Right lobe of liver (tissue), 6 donors: ENCODE results near the gene MSTN. TPM values are rescaled to one million over a fixed set of nuclear protein-coding genes. Genes with fewer than 3 reads are reported as not detected.
A peak's percentile ranks its signal among the peaks of the same experiment; 100 is the strongest.

ENCODE experiments used
- ATAC-seq, 4 donors: fragments of 200-7000 bp; cut with Tn5 transposase; one replicate each; pipeline ENCODE4 v1.9.1; 2020; ENCODE audit warnings: mild to moderate bottlenecking in 4 of 4, moderate library complexity in 4 of 4
- DNase-seq, 3 donors: peaks; one replicate each; pipeline ENCODE4 v3.0.0-alpha.2; 2020
- H3K27ac ChIP-seq, 3 donors: fragments of 200-600 bp; one replicate each; pipeline ENCODE4 v1.8.0; 2022
- H3K27me3 ChIP-seq, 2 donors: fragments of 200-600 bp; one replicate each; pipeline ENCODE4 v1.8.0; 2022
- H3K36me3 ChIP-seq, 4 donors: fragments of 200-600 bp; sonication (generic) in 1 of 4; one replicate each; pipeline versions ENCODE4 v1.5.1 to v1.8.0; 2017 to 2022; ENCODE audit warnings: control low read depth in 1 of 4
- H3K4me1 ChIP-seq, 4 donors: fragments of 200-600 bp; sonication (generic) in 1 of 4; one replicate each; pipeline versions ENCODE4 v1.5.1 to v1.8.0; 2017 to 2022; ENCODE audit warnings: control low read depth in 1 of 4
- H3K4me3 ChIP-seq, 3 donors: fragments of 200-600 bp; one replicate each; pipeline ENCODE4 v1.8.0; 2022
- H3K9me3 ChIP-seq, 4 donors: fragments of 200-600 bp; sonication (generic) in 1 of 4; one replicate each; pipeline versions ENCODE4 v1.5.1 to v1.8.0; 2017 to 2022; ENCODE audit warnings: control low read depth in 1 of 4
- POLR2A ChIP-seq: fragments of 450-650 bp; IDR thresholded peaks from one replicate; pipeline ENCODE4 v1.6.1; 2017; ENCODE audit warnings: antibody characterized with exemption, mild to moderate bottlenecking
- WGBS: methylation state at CpG from one replicate; pipeline ENCODE4 v1.1.6; 2018; ENCODE audit warnings: low coverage, low lambda C conversion rate; ENCODE audit not compliant: insufficient coverage; ENCODE audit errors: missing lambda C conversion rate; 5-methylcytosine and 5-hydroxymethylcytosine counted together
- intact Hi-C, 2 donors: fragments of 100-400 bp; cut with DNase I; formaldehyde crosslinking; loops; one replicate each; pipeline versions ENCODE4 v1.11.2 to v1.14.1; 2022
- total RNA-seq, 6 experiments: library from RNA; depleted of rRNA in 2 of 6; stranded (reverse); fragments of >200 nt in 2 of 6; fragmentation: NEBNext Ultra II Directional in 3 of 6; extraction: Animal tissue kit (Norgen Biotek cat#: 25700) in 3 of 6; gene quantifications; one replicate each; pipeline versions ENCODE4 v1.1.0 to v1.2.4, GENCODE V29; 2016 to 2023
- TF ChIP-seq, protein P1 (sequence below), 4 donors: fragments of 200-600 bp in 3 of 4; fragments of 450-650 bp in 1 of 4; IDR thresholded peaks; one replicate each; pipeline versions ENCODE4 v1.5.1 to v1.8.0; 2016 to 2022; ENCODE audit warnings: antibody characterized with exemption in 4 of 4, mild to moderate bottlenecking in 2 of 4
- donor health status: DM: no; HTN: yes; CAD: no.
- donor health status: DM: no; HTN: no; CAD: no.
- donor health status: DM: no; HTN: no; CAD: no.
- donor health status: DM: no; HTN: yes; CAD: no.
- donor health status: DM: no; HTN: yes; CAD: no.

The MSTN gene
- total RNA-seq, 6 experiments from 2014 or later: not detected

DNA sequence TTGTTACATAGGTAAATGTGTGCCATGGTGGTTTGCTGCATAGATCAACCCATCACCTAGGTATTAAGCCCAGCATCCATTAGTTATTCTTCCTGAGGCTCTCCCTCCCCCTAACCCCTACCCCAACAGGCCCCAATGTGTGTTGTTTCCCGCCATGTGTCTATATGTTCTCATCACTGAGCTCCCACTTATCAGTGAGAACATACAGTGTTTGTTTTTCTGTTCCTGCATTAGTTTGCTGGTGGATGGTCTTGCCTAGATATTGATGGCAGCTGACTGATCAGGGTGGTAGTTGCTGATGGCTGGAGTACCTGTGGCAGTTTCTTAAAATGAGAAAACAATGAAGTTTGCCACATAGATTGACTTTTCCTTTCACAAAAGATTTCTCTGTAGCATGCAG lies 34.6 kb upstream of the MSTN start:
- 90% methylated on average over 1 of the region's 1 CpG for WGBS
- no peak overlapping the region for H3K27ac ChIP-seq
- DNase-seq: no peak
- intact Hi-C loops: no loop called here
- no peaks in the 10 kb centered on the region for H3K4me1 ChIP-seq
- H3K27me3 ChIP-seq: no peaks in the 10 kb centered on the region
- no peaks in the 10 kb centered on the region for H3K9me3 ChIP-seq
- H3K36me3 ChIP-seq: no peaks in the 10 kb centered on the region
- TF ChIP-seq, protein P1, sequence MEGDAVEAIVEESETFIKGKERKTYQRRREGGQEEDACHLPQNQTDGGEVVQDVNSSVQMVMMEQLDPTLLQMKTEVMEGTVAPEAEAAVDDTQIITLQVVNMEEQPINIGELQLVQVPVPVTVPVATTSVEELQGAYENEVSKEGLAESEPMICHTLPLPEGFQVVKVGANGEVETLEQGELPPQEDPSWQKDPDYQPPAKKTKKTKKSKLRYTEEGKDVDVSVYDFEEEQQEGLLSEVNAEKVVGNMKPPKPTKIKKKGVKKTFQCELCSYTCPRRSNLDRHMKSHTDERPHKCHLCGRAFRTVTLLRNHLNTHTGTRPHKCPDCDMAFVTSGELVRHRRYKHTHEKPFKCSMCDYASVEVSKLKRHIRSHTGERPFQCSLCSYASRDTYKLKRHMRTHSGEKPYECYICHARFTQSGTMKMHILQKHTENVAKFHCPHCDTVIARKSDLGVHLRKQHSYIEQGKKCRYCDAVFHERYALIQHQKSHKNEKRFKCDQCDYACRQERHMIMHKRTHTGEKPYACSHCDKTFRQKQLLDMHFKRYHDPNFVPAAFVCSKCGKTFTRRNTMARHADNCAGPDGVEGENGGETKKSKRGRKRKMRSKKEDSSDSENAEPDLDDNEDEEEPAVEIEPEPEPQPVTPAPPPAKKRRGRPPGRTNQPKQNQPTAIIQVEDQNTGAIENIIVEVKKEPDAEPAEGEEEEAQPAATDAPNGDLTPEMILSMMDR (IDR thresholded peaks at IDR 0.05): no peak
- TF ChIP-seq POLR2A: no peak
- H3K4me3 ChIP-seq: no peak overlapping the region
- no peak for ATAC-seq

DNA sequence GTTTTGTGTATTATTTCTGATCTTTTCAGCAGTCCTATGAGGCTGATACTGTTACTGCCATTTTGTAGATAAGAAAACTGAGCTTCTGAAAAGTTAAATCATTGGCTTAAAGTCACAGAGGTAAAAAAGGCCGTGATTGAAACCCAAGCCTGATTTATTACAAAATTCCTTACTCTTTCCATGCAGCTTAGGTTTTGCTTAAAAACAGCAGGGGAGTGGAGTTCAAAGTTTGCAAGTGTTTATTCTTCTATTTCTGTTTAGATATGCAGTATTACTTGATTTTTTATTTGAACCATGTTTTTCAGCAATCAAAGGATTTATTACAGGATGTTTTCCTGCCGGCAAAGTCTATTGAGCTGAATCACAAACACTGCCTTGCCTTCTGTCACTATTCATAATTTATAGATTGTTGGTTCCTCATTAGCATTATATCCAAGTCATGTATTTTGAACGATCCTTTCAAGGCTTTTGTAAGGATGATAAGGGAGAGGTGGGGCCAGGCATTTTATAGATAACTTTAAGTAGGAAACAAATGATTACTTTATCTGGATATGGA lies 31.9 kb upstream of the MSTN start:
- no peaks in the 10 kb centered on the region for H3K27me3 ChIP-seq
- no peaks in the 10 kb centered on the region for H3K9me3 ChIP-seq
- H3K4me1 ChIP-seq: no peaks in the 10 kb centered on the region
- H3K36me3 ChIP-seq: no peaks in the 10 kb centered on the region
- ATAC-seq (no peak), DNase-seq (no peak)
- 34% methylated on average over 3 of the region's 3 CpGs for WGBS
- TF ChIP-seq, protein P1 (IDR thresholded peaks at IDR 0.05): no peak
- no peak for TF ChIP-seq POLR2A
- intact Hi-C loops: no loop called here
- H3K27ac ChIP-seq: no peak overlapping the region
- no peak overlapping the region for H3K4me3 ChIP-seq

DNA sequence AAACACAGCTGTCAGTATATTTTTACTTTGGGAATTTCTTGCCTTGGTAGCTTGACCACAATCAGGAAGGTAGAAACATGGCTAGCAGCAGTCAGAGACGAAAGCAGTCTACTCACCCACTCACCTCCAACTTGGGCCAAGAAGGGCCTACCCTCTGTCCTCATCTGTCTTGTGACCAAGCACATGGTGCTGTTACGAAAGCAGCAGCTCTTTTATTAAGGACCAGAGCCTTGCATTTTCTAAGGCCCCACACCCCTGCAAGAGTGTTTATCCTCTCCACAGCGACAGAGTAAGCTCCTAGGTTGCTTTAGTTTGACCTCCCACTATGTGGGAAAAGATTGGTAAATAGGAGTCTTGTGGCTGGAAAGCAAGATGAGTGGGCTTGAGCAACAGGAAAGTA lies 31.3 kb upstream of the MSTN start:
- Histone ChIP-seq H3K4me3 (no peak overlapping the region), H3K27ac (no peak overlapping the region), H3K4me1 (no peaks in the 10 kb centered on the region), H3K27me3 (no peaks in the 10 kb centered on the region), H3K9me3 (no peaks in the 10 kb centered on the region), H3K36me3 (no peaks in the 10 kb centered on the region)
- intact Hi-C loops: no loop called here
- no peak for ATAC-seq
- TF ChIP-seq, protein P1 (IDR thresholded peaks at IDR 0.05): no peak
- TF ChIP-seq POLR2A: no peak
- WGBS: 71% methylated on average over 3 of the region's 3 CpGs
- DNase-seq: no peak

DNA sequence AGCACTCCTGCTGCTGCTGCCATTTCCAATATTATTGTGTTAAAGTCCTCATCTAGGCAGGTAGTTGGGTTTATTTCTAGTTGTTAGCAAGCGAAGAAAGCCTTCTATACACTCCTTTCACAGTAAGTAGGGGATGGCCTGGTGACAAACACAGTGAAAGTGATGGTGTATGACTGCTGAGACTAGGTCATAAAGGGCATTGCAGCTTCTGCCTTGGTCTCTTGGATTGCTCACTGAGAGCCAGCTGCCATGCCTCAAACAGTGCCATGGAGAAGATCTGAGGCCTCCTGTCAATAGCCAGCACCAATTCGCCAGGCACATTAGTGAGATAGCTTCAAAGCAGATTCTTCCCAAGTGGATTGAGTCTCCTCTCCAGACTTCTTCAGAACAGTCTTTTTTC lies 27.6 kb upstream of the MSTN start:
- TF ChIP-seq, protein P1 (IDR thresholded peaks at IDR 0.05): no peak
- TF ChIP-seq POLR2A: no peak

DNA sequence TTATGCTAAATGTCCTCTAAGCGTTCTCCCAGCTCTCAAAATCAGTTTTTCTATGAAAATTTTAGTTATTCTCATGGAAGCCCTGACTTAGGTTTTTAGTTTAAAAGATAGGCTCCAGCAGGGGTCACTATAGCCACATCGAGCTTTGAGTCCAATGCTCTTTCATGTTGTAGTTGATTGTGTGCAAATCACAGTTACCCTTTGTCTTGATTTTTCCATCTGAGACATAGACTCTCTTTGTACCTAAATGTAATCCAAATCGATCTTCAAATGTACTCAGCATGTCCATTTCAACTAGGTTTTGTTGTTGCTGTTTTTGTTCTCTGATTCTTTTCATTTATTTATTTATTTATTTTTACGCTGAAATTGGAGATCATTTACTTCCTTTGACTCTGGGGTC lies 26.4 kb upstream of the MSTN start:
- ATAC-seq (peak; percentile 83 to 92 (median 88)), DNase-seq (peak in 1 of 3 donors; percentile 50)
- Histone ChIP-seq H3K27me3 (no peaks in the 10 kb centered on the region), H3K27ac (no peak overlapping the region), H3K36me3 (no peaks in the 10 kb centered on the region), H3K4me1 (no peaks in the 10 kb centered on the region), H3K9me3 (no peaks in the 10 kb centered on the region), H3K4me3 (no peak overlapping the region)
- WGBS: 2% methylated on average over 4 of the region's 4 CpGs
- intact Hi-C loops: no loop called here
- TF ChIP-seq POLR2A: no peak
- TF ChIP-seq, protein P1 (IDR thresholded peaks at IDR 0.05): peak; percentile 67 to 75 (median 72)

More for the DNA sequence above, 27.6 kb upstream of the MSTN start:
- 68% methylated on average over 2 of the region's 2 CpGs for WGBS
- intact Hi-C loops: no loop called here
- H3K27me3 ChIP-seq: no peaks in the 10 kb centered on the region
- no peak overlapping the region for H3K4me3 ChIP-seq
- no peaks in the 10 kb centered on the region for H3K9me3 ChIP-seq
- H3K4me1 ChIP-seq: no peaks in the 10 kb centered on the region
- DNase-seq (no peak), ATAC-seq (no peak)
- H3K36me3 ChIP-seq: no peaks in the 10 kb centered on the region
- H3K27ac ChIP-seq: no peak overlapping the region
